Femur (tissue), 1 donor: ENCODE results near the gene OR12D1.
"Not testable (repeated sequence)": the region's sequence is repeated elsewhere in the genome, so short reads cannot be mapped to it uniquely, and the experiment has no call there.

Experiments
- DNase-seq: peaks from one replicate; pipeline ENCODE4 v3.0.0-alpha.2; 2017

The OR12D1 gene

GRCh38 chr6:29414588-29414987, at the start of gene OR12D1:
Gene OR12D1, plus strand, starts transcription at chr6:29414928.
- DNase-seq = no peak

- no peak for DNase-seq
Observed at GRCh38 chr6:29368765-29369164, 46.0 kb upstream of the OR12D1 start, which contains the start of gene OR5V1. Gene OR5V1, minus strand, starts transcription at chr6:29368865. Its CDS starts 12,670 bp downstream, at chr6:29356195.

- no peak for DNase-seq
Observed at GRCh38 chr6:29375191-29375590, 39.5 kb upstream of the OR12D1 start, which contains the start of gene OR12D3. Gene OR12D3, minus strand, starts transcription at chr6:29375291. Its CDS starts 4 bp downstream, at chr6:29375287.

GRCh38 chr6:29376003-29376402, 38.7 kb upstream of the OR12D1 start:
- no peak for DNase-seq

GRCh38 chr6:29388533-29388932, 26.2 kb upstream of the OR12D1 start:
- DNase-seq = no peak

GRCh38 chr6:29395331-29395730, 19.4 kb upstream of the OR12D1 start, which contains the start of gene OR12D2:
Gene OR12D2, plus strand, starts transcription at chr6:29395631. Its CDS starts 1,069 bp downstream, at chr6:29396700.
- DNase-seq = no peak

- DNase-seq = no peak
Observed at GRCh38 chr6:29399525-29399924, 15.2 kb upstream of the OR12D1 start.

- DNase-seq = no peak
Observed at GRCh38 chr6:29403801-29404200, 10.9 kb upstream of the OR12D1 start.

- no peak for DNase-seq
Observed at GRCh38 chr6:29419516-29419915, 4.8 kb downstream of the OR12D1 start.

GRCh38 chr6:29424168-29424567, 9.4 kb downstream of the OR12D1 start:
- DNase-seq = no peak

- no peak for DNase-seq
Observed at GRCh38 chr6:29424575-29424974, 9.8 kb downstream of the OR12D1 start.

- DNase-seq = no peak
Observed at GRCh38 chr6:29425075-29425474, 10.3 kb downstream of the OR12D1 start.

- DNase-seq = no peak
Observed at GRCh38 chr6:29426654-29427053, 11.9 kb downstream of the OR12D1 start.

GRCh38 chr6:29436730-29437129, 22.0 kb downstream of the OR12D1 start:
- DNase-seq = not testable (repeated sequence)

- no peak for DNase-seq
Observed at GRCh38 chr6:29439006-29439405, 24.3 kb downstream of the OR12D1 start, which contains the start of gene OR10C1. Gene OR10C1, plus strand, starts transcription at chr6:29439306. Its CDS starts 710 bp downstream, at chr6:29440016.

- no peak for DNase-seq
Observed at GRCh38 chr6:29442719-29443118, 28.0 kb downstream of the OR12D1 start.

- not testable (repeated sequence) for DNase-seq
Observed at GRCh38 chr6:29444031-29444430, 29.3 kb downstream of the OR12D1 start.

GRCh38 chr6:29447670-29448069, 32.9 kb downstream of the OR12D1 start:
- no peak for DNase-seq

GRCh38 chr6:29451471-29452193, 36.9 kb downstream of the OR12D1 start:
- no peak for DNase-seq

- no peak for DNase-seq
Observed at GRCh38 chr6:29456971-29457370, 42.2 kb downstream of the OR12D1 start, which contains the start of the genes OR11A1 and OR2H1. Gene OR11A1, minus strand, starts transcription at chr6:29457071. Its CDS starts 29,430 bp downstream, at chr6:29427641. Gene OR2H1, plus strand, starts transcription at chr6:29457155. Its CDS starts 4,615 bp downstream, at chr6:29461770.

GRCh38 chr6:29461021-29461814, 46.5 kb downstream of the OR12D1 start:
- no peak for DNase-seq

- no peak for DNase-seq
Observed at GRCh38 chr6:29462022-29462421, 47.3 kb downstream of the OR12D1 start.

GRCh38 chr6:29465279-29465678, 50.6 kb downstream of the OR12D1 start:
- DNase-seq = no peak
